GM19351 (cell line): ENCODE results near the gene DDIT3.
"Not testable (repeated sequence)": the region's sequence is repeated elsewhere in the genome, so short reads cannot be mapped to it uniquely, and the experiment has no call there.

ENCODE experiments used
- ATAC-seq: cut with Tn5 transposase; IDR thresholded peaks from one replicate; pipeline ENCODE4 v1.9.1; 2021; ENCODE audit warnings: mild to moderate bottlenecking, moderate library complexity; ENCODE audit not compliant: unreplicated experiment

DDIT3 gene

DNA sequence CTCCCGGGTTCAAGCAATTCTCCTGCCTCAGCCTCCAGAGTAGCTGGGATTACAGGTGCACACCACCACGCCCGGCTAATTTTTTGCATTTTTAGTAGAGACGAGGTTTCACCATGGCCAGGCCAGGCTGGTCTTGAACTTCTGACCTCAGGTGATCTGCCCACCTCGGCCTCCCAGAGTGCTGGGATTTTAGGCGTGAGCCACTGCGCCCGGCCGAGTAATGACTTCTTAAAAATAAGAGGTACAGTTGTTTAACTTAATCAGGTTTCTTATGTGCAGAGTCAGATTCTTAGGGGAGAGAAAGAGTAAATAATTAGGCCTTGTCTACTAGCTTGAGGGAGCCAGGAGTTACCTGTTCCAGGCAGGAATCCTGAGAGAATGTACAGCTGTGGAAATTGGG, 6.1 kb downstream of the DDIT3 start:
- ATAC-seq, result not testable (repeated sequence)

DNA sequence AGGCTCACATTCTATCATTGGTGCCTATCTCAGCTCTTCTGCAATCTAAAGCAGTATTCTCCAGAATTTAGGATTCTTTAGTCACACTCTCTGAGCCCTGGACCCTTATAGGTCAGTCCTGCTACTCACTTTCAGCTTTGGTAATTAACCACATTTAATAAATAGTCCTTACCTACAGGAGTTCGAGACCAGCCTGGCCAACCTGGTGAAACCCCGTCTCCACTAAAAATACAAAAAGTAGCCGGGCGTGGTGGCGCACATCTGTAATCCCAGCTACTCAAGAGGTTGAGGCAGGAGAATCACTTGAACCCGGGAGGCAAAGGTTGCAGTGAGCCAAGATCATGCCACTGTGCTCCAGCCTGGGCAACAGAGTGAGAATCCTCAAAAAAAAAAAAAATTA, 6.6 kb downstream of the DDIT3 start:
- not testable (repeated sequence) for ATAC-seq

DNA sequence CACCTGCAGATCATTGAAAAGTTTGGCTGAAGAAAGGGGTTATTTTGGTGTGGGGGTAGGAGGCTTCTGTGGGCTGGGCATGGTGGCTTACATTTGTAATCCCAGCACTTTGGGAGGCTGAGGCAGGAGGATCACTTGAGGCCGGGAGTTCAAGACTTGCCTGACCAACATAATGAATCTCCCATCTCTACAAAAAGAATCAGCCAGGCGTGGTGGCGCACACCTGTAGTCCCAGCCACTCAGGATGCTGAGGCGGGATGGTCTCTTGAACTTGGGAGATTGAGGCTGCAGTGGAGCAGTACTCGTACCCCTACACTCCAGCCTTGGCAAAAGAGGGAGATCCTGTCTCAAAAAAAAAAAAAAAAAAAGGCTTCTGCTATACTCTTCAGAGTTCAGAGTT, 7.0 kb downstream of the DDIT3 start:
- no peak for ATAC-seq

DNA sequence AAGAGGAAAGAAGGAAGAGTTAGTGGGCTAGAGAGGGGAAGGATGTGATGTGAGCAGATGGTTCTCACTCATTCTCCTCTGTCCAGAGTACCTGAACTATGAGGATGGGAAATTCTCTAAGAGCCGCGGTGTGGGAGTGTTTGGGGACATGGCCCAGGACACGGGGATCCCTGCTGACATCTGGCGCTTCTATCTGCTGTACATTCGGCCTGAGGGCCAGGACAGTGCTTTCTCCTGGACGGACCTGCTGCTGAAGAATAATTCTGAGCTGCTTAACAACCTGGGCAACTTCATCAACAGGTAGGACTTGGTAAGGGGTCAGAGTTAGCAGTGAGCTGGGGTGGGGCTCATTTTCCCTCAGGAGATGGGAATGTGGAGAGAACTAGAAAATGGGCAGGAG, 7.6 kb downstream of the DDIT3 start:
- no peak for ATAC-seq

DNA sequence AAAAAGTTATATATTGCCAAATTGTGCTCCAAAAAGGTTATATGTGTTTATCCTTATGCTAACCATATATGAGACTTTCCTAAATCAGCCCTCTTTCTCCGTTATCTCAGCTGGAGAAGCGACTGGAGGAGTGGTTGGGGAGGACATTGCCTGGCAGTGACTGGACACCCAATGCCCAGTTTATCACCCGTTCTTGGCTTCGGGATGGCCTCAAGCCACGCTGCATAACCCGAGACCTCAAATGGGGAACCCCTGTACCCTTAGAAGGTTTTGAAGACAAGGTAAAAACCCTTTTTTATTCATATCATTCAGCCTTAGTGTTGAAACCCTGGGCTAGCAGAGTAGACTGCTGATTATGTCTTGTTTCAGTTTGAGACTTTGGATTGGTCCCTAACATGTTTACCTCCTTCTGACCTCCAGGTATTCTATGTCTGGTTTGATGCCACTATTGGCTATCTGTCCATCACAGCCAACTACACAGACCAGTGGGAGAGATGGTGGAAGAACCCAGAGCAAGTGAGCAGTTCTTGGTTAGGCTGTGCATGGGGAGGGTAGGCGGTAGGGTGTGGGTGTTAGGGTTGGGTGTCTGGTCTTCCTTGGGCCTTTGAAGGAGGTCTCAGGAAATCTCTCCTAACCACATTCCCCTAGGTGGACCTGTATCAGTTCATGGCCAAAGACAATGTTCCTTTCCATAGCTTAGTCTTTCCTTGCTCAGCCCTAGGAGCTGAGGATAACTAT, 8.6 kb downstream of the DDIT3 start:
- no peak for ATAC-seq

DNA sequence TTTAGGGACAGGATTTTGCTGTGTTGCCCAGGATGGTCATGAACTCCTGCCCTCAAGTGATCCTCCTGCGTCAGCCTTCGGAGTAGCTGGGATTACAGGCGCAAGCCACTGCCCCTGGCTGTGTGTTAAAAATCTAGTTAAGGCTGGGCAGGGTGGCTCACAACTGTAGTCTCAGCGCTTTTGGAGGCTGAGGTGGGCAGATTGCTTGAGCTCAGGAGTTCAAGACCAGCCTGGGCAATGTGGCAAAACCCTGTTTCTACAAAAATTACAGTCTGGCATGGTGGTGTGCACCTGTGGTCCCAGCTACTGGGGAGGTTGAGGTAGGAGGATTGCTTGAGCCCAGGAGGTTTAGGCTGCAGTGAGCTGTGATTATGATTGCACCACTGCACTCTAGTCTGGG, 9.2 kb downstream of the DDIT3 start:
- no peak for ATAC-seq

DNA sequence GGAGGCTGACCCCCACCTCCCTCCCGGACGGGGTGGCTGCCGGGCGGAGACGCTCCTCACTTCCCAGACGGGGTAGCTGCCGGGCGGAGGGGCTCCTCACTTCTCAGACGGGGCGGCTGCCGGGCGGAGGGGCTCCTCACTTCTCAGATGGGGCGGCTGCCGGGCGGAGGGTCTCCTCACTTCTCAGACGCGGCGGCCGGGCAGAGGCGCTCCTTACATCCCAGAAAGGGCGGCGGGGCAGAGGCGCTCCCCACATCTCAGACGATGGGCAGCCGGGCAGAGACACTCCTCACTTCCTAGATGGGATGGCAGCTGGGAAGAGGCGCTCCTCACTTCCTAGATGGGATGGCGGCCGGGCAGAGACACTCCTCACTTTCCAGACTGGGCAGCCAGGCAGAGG, 12.5 kb downstream of the DDIT3 start:
- not testable (repeated sequence) for ATAC-seq

DNA sequence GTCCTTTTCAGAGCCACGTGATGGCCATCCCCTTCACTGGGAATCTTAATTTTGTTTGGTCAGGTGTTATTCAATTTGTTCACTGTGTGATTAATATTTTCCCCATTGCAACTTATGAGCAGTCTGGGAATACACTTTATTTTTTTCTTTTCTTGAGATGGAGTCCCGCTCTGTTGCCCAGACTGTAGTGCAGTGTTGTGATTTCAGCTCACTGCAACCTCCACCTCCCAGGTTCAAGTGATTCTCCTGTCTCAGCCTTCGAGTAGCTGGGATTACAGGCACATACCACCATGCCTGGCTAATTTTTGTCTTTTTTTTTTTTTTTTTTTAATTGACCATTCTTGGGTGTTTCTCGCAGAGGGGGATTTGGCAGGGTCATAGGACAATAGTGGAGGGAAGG, 13.8 kb downstream of the DDIT3 start:
- not testable (repeated sequence) for ATAC-seq

DNA sequence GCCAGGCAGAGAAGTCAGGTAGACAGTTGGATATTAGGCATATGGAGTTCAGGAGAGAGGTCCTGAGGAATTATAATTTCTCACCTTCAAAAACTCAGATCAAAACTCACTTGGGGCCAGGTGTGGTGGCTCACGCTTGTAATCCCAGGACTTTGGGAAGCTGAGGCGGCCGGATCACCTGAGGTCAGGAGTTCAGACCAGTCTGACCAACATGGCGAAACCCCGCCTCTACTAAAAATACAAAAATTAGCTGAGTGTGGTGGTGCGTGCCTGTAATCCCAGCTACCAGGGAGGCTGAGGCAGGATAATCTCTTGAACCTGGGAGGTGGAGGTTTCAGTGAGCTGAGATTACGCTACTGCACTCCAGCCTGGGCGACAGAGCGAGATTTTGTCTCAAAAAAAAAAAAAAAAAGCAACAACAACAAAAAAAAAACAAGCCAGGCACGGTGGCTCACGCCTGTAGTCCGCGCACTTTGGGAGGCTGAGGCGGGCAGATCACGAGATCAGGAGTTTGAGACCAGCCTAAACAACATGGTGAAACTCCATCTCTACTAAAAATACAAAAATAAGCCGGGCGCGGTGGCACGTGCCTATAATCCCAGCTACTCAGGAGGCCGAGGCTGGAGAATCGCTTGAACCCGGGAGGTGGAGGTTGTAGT, 17.9 kb downstream of the DDIT3 start:
- not testable (repeated sequence) for ATAC-seq

DNA sequence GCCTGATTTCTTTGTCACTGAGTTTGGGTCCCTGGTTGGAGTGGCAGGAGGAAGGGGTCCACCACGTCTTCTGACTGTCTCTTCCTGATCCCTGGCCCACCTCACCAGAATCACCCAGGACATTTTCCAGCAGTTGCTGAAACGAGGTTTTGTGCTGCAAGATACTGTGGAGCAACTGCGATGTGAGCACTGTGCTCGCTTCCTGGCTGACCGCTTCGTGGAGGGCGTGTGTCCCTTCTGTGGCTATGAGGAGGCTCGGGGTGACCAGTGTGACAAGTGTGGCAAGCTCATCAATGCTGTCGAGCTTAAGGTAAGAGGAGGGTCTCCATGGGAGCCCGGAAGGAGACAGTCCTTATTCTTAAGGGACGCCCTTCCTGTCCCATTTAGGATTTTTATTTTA, 20.1 kb downstream of the DDIT3 start:
- ATAC-seq, result no peak

DNA sequence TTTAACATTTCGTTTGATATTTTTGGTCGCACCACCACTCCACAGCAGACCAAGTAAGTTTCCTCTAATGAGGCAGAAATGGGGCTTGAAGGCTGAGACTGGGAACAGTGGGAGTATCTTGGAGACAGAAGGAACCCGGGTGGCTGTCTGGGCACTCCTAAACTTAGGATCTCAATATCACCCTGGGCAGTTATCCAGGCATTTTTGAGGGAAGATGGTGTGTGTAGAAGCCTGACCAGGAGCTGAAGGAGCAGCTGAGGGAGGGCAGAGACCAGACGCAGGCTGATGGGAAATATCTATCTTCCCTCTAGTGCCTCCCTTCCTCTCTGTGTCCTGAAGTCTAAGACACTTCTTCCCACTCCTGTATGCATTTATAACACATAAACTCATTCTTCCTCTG, 21.7 kb downstream of the DDIT3 start:
- ATAC-seq, result no peak

DNA sequence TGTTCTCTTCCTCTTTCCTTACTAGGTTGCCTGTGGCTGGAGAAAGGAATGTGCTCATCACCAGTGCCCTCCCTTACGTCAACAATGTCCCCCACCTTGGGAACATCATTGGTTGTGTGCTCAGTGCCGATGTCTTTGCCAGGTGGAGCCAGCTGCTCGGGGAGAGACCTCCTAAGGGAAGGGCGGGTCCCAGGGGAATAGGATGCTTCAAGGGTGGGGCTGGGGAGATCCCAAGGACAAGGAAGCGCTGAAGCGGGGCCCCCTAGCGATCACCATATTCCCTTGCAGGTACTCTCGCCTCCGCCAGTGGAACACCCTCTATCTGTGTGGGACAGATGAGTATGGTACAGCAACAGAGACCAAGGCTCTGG, 22.2 kb downstream of the DDIT3 start:
- no peak for ATAC-seq

DNA sequence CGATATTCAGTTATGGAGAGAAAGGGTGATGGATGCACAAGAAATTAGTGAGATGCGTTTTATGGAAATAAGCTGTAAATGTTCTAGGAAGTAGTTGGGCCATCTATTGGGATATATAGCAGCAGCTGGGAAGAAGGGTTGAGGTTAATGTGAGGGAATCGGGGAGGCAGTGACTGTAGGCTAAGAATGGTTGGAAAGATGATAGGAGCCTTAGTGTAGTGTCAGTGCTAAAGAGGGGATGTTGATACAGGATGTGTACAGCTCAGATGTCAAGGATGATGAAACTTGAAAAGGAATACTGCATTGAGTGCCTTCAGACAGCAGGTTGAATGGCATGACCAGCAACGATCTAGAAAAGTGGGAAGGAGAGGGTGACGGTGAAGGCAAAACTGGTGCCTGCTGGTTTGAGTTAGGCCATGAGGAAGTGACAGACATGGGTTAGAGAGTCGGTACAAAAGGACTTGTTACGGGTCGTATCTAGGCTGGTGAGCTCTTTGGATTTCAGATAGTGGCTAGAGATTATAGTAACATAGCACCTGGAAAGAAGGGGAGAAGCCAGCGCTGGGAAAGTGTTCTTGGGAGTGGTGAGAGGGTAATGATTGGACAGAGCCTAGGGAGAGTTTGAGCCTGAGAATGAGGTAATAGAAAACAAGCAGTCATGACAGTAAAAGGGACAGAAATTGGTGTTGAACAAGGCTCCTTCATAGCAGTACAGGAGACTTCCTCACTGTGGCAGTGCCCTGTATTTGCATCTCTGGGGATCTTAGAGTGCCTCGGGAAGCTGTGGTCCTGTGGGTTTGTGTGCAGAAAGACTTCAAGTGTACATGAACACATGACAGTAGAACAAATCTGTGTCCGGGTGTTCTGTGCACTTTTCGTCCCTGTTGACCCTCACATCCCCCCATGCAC, 22.8 kb downstream of the DDIT3 start:
- no peak for ATAC-seq

DNA sequence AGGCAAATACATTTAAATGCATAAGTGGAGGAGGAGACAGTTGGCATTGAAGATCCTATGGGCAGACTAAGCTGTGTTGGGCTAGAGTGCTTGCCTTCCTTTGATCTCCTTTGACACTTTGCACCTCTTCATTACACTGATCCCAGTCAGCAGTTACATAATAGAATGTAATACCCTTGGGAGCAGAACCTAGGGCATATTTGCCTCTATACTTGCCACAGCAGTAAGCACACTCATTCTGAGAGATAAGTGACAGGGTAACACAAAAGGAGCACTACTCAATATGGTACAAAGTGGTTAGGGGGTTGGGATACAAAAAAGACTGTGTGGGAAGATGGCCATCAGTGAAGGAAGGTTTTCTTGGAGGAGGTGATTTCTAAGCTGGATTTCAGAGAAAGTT, 23.5 kb downstream of the DDIT3 start:
- no peak for ATAC-seq

DNA sequence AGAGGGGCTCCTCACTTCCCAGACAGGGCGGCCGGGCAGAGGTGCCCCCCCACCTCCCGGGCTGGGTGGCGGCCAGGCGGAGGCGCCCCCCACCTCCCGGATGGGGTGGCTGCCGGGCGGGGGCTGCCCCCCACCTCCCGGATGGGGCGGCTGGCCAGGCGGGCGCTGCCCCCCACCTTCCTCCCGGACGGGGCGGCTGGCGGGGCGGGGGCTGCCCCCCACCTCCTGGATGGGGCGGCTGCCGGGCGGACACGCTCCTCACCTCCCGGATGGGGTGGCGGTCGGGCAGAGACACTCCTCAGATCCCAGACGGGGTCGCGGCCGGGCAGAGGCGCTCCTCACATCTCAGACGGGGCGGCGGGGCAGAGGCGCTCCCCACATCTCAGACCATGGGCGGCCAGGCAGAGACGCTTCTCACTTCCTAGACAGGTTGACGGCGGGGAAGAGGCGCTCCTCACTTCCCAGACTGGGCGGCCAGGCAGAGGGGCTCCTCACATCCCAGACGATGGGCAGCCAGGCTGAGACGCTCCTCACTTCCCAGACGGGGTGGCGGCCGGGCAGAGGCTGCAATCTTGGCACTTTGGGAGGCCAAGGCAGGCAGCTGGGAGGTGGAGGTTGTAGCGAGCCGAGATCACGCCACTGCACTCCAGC, 25.1 kb downstream of the DDIT3 start:
- ATAC-seq, result not testable (repeated sequence)

DNA sequence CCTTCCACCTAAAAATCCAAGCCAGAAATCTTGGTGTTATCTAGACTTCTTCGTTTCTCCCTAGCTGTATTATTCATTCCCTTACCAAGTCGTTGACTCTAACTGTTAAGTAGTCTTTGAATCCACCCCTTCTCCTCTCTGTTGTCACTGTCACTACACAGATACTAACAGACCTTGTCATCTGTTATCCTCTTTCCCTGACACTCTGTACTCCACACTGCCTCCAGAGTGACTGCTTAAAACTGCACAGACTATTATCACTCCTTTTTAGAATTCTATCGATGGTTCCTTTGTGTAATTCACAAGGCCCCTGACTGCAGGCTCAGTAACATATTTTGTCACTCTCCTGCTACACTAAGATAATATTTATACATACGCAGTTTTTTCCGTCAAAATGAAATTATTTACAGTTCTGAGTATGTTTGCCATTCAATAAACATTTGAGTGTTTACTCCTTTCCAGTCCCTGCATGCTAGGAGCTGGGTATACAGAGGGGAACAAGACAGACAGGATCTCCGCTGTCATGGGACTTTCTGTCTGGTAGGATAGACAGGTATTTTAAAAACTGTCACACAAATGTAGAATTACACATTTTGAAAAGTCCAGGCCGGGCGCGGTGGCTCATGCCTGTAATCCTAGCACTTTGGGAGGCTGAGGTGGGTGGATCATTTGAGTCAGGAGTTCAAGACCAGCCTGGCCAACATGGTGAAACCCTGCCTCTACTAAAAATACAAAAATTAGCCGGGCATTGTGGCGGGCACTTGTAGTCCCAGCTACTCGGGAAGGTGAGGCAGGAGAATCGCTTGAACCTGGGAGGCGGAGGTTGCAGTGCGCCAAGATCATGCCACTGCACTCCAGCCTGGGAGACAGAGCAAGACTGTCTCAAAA, 28.7 kb downstream of the DDIT3 start:
- ATAC-seq, result no peak

DNA sequence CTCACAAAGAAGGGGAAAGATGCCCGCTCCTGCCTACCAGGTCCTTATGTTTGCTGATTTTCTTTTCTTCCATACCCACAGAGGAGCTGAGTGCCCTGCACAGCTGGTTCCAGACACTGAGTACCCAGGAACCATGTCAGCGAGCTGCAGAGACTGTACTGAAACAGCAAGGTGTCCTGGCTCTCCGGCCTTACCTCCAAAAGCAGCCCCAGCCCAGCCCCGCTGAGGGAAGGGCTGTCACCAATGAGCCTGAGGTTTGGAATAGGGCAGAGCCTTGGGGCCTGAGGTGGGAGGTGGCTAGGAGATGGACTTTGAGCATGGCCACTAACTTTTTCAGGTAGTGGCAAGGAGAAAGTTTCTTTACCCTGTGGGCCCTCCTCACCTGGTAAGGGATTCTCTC, 30.2 kb downstream of the DDIT3 start:
- ATAC-seq, result no peak

DNA sequence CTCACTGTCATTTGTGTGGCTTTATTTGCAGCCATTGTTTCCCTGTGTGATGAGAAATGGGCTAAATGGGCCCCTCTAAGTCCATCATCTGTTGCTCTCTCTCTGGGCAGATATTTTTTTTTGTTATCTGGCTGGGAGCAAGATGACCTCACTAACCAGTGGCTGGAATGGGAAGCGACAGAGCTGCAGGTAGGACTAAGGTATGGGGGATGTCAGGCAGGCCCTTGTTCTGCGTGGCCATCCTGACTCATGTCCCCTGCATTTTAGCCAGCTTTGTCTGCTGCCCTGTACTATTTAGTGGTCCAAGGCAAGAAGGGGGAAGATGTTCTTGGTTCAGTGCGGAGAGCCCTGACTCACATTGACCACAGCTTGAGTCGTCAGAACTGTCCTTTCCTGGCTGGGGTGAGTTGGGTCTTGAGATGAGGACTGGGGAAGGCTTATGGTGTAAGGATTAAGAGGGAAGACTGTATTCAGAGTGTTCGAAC, 31.1 kb downstream of the DDIT3 start:
- ATAC-seq, result no peak

DNA sequence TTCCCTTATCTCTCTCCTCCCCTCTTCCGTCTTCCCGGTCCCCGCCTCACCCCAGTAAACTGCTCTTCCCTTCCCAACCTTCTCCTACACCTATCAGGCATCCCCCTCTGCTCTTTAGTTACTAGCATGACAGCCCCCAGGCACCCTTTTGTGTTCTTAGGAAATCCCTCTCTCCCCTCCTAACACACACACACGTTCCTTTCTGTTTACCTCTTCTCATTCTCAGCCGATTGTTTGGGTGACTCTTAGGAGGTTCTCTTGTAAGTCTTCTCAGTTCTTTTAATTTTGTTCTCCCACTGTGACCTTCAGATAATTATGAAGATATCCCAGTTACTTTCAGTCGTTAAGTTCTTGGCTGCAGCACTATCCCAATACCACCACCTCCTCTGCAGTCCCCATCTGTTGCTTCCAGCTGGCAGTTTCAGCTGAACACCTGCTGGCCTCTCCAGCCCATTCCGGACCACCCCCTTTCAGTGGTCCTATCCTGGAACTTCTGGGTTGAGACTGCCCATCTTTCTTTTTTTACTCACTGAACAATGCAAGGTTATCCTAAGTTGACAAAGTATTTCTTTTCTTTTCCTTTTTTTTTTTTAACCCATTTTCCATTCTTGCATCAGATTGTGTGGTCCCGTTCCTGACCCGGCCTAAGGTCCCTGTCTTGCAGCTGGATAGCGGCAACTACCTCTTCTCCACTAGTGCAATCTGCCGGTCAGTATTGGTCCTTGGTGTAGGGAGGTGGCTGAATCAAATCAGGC, 31.7 kb downstream of the DDIT3 start:
- no peak for ATAC-seq
